Endodermal cell (in vitro differentiated cells): ENCODE data around the gene SLC39A10. TPM values are rescaled to one million over a fixed set of nuclear protein-coding genes. Genes with fewer than 3 reads are reported as not detected.

ENCODE experiments used
- DNase-seq: peaks from one replicate; pipeline ENCODE4 v3.0.0-alpha.2; 2017
- H3K27ac ChIP-seq: 2 replicates; pipeline ENCODE4 v1.5.1; 2013; ENCODE audit warnings: mild to moderate bottlenecking, low read depth, low read length, moderate library complexity
- H3K27me3 ChIP-seq: 2 replicates; pipeline ENCODE4 v1.6.1; 2013; ENCODE audit warnings: mild to moderate bottlenecking, low read length, moderate library complexity; ENCODE audit not compliant: insufficient read depth, control insufficient read depth, poor library complexity, severe bottlenecking
- H3K36me3 ChIP-seq: 2 replicates; pipeline ENCODE4 v1.7.0; 2013; ENCODE audit warnings: mild to moderate bottlenecking, low read length, moderate library complexity; ENCODE audit not compliant: control insufficient read depth, insufficient read depth
- H3K4me1 ChIP-seq: one replicate; pipeline ENCODE4 v1.7.0; 2013; ENCODE audit warnings: low read length; ENCODE audit not compliant: control insufficient read depth, insufficient read depth
- H3K4me3 ChIP-seq: 2 replicates; pipeline ENCODE4 v1.5.1; 2013; ENCODE audit warnings: mild to moderate bottlenecking, low read length, moderate library complexity
- H3K9ac ChIP-seq: 2 replicates; pipeline ENCODE4 v1.6.1; 2013; ENCODE audit warnings: mild to moderate bottlenecking, low read length, moderate library complexity; ENCODE audit not compliant: poor library complexity, severe bottlenecking; ENCODE audit errors: extremely low read depth
- H3K9me3 ChIP-seq: 2 replicates; pipeline ENCODE4 v1.6.1; 2013; ENCODE audit warnings: mild to moderate bottlenecking, low read length, moderate library complexity; ENCODE audit not compliant: control insufficient read depth
- H3K27ac Mint-ChIP-seq: 2 replicates; pipeline ENCODE4 v1.8.0; 2020; ENCODE audit warnings: mixed read lengths
- H3K27me3 Mint-ChIP-seq: 2 replicates; pipeline ENCODE4 v1.8.0; 2021; ENCODE audit warnings: mild to moderate bottlenecking, mixed read lengths; ENCODE audit not compliant: insufficient read depth
- H3K36me3 Mint-ChIP-seq: 2 replicates; pipeline ENCODE4 v1.8.0; 2020; ENCODE audit warnings: low read depth, mixed read lengths
- H3K4me1 Mint-ChIP-seq: 2 replicates; pipeline ENCODE4 v1.8.0; 2020; ENCODE audit warnings: mixed read lengths
- H3K4me3 Mint-ChIP-seq: 2 replicates; pipeline ENCODE4 v1.8.0; 2020; ENCODE audit warnings: mild to moderate bottlenecking, moderate library complexity, mixed read lengths
- H3K9me3 Mint-ChIP-seq: 2 replicates; pipeline ENCODE4 v1.8.0; 2020; ENCODE audit warnings: mild to moderate bottlenecking, mixed read lengths
- WGBS, 2 experiments: methylation state at CpG; one replicate each; pipeline versions ENCODE4 v1.1.5 to v1.1.7; 2013; ENCODE audit warnings: missing lambda C conversion rate in 2 of 2, mixed read lengths in 1 of 2; ENCODE audit not compliant: insufficient coverage in 1 of 2, insufficient read length in 1 of 2; 5-methylcytosine and 5-hydroxymethylcytosine counted together
- total RNA-seq, 2 donors: library from RNA; stranded (reverse); fragmentation: NEBNext Ultra II Directional in 1 of 2; extraction: Animal tissue kit (Norgen Biotek cat#: 25700) in 1 of 2; gene quantifications; 2 replicates in 1 of 2; 3 replicates in 1 of 2; pipeline ENCODE4 v1.2.1, GENCODE V29; 2021
- TF ChIP-seq, protein P1 (sequence below): fragments of 200-600 bp; sonication (generic); conservative IDR thresholded peaks from 2 replicates; pipeline ENCODE4 v1.5.0; 2021; ENCODE audit warnings: antibody characterized with exemption, mild to moderate bottlenecking

The SLC39A10 gene
- total RNA-seq, 2 donors from 2014 or later = 79.6 to 113 TPM

DNA sequence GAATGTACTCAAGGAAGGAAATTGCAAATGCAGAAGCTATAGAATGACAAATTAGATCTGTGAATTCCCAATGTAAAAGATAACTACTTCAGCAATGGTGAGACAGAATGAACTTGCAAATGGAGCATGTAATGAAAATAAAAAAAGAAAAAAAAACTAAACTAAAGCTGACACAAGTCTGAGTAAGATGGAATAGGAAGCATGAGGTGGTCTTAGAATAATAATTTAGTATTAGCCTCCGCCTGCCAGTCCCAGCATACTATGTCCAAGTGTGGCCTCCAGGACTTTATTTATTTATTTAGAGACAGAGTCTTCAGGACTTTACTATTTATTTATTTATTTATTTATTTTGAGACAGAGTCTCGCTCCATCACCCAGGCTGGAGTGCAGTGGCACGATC, 37.4 kb upstream of the SLC39A10 start:
- 93 to 100% methylated on average over 1 to 3 of the region's 3 CpGs for WGBS, 2 experiments
- Histone ChIP-seq H3K27me3 (no peaks in the 10 kb centered on the region), H3K9me3 (no peaks in the 10 kb centered on the region), H3K9ac (no peak overlapping the region), H3K4me3 (no peak overlapping the region), H3K27ac (no peak overlapping the region), H3K36me3 (no peaks in the 10 kb centered on the region), H3K4me1 (no peaks in the 10 kb centered on the region)
- TF ChIP-seq, protein P1, sequence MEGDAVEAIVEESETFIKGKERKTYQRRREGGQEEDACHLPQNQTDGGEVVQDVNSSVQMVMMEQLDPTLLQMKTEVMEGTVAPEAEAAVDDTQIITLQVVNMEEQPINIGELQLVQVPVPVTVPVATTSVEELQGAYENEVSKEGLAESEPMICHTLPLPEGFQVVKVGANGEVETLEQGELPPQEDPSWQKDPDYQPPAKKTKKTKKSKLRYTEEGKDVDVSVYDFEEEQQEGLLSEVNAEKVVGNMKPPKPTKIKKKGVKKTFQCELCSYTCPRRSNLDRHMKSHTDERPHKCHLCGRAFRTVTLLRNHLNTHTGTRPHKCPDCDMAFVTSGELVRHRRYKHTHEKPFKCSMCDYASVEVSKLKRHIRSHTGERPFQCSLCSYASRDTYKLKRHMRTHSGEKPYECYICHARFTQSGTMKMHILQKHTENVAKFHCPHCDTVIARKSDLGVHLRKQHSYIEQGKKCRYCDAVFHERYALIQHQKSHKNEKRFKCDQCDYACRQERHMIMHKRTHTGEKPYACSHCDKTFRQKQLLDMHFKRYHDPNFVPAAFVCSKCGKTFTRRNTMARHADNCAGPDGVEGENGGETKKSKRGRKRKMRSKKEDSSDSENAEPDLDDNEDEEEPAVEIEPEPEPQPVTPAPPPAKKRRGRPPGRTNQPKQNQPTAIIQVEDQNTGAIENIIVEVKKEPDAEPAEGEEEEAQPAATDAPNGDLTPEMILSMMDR = no peak
- Mint-ChIP-seq H3K36me3 (peaks cover 2% of the 10 kb centered on the region), H3K4me1 (peaks cover 15% of the 10 kb centered on the region), H3K9me3 (peaks cover 2% of the 10 kb centered on the region), H3K27me3 (no peaks in the 10 kb centered on the region), H3K4me3 (no peak overlapping the region), H3K27ac (no peak overlapping the region)
- DNase-seq = no peak

DNA sequence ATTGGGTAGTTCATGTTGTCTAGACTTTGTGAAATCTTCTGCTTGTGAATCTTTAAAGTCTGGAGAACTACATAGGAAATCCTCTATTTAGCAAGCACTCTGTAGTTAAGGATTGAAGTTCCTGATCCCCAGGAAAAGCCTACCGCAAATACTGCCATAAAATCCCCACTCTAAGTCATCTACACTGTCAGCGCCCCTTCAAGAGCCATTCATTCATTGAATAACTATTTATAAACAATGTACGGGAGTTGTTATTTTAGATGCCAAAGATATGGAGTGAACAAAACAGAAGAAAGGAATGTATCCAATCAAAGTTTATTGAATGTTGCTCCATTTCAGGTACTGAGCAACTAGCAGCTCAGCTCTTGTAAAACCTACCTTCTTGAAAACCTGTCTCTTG, 36.5 kb upstream of the SLC39A10 start:
- Mint-ChIP-seq H3K27me3 (no peaks in the 10 kb centered on the region), H3K36me3 (peaks cover 2% of the 10 kb centered on the region), H3K4me1 (peaks cover 5% of the 10 kb centered on the region), H3K4me3 (no peak overlapping the region), H3K9me3 (peaks cover 2% of the 10 kb centered on the region), H3K27ac (no peak overlapping the region)
- Histone ChIP-seq H3K9ac (no peak overlapping the region), H3K9me3 (no peaks in the 10 kb centered on the region), H3K4me1 (no peaks in the 10 kb centered on the region), H3K27me3 (no peaks in the 10 kb centered on the region), H3K27ac (no peak overlapping the region), H3K36me3 (no peaks in the 10 kb centered on the region), H3K4me3 (no peak overlapping the region)
- 100% methylated on average over 1 to 3 of the region's 3 CpGs for WGBS, 2 experiments
- no peak for DNase-seq
- TF ChIP-seq, protein P1 = no peak

DNA sequence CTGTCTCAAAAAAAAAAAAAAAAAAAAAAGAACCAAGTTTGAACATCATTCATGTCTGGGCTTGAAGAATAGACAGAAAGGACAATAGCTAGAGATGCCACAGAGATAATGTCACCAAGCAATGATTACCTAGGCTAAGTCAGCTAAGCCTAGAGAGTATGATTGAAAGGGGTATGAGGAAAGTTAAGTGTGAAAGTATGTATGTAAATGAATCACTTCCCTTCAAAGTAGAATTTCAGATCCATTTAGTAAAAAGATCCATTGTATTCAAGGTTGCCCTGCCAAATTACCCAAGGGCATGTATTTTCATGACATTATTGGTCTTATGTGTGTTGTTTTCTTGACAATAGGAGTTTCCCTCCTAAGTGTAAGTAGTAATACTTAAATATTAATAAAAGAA, 34.1 kb upstream of the SLC39A10 start:
- H3K9me3 Mint-ChIP-seq = no peaks in the 10 kb centered on the region
- no peaks in the 10 kb centered on the region for H3K27me3 ChIP-seq
- TF ChIP-seq, protein P1 = no peak
- H3K4me1 ChIP-seq = no peaks in the 10 kb centered on the region
- no peak overlapping the region for H3K27ac ChIP-seq
- no peak overlapping the region for H3K4me3 Mint-ChIP-seq
- H3K4me1 Mint-ChIP-seq = peaks cover 5% of the 10 kb centered on the region
- no peak overlapping the region for H3K27ac Mint-ChIP-seq
- no peaks in the 10 kb centered on the region for H3K9me3 ChIP-seq
- H3K4me3 ChIP-seq = no peak overlapping the region
- no peaks in the 10 kb centered on the region for H3K36me3 Mint-ChIP-seq
- DNase-seq = no peak
- H3K36me3 ChIP-seq = no peaks in the 10 kb centered on the region
- no peaks in the 10 kb centered on the region for H3K27me3 Mint-ChIP-seq
- H3K9ac ChIP-seq = no peak overlapping the region
